Hepatocyte (in vitro differentiated cells): Measurements from ENCODE around the gene FANCM.

Source experiments
- EZH2 ChIP-seq: fragments of 200-600 bp; sonication (generic); IDR thresholded peaks from 2 replicates; pipeline ENCODE4 v1.6.1; 2016; ENCODE audit warnings: antibody characterized with exemption, mild to moderate bottlenecking, borderline replicate concordance
- EZH2phosphoT487 ChIP-seq: fragments of 200-600 bp; sonication (generic); IDR thresholded peaks from one replicate; pipeline ENCODE4 v1.6.1; 2018; ENCODE audit warnings: antibody characterized with exemption, mild to moderate bottlenecking, low read depth, moderate library complexity; ENCODE audit not compliant: unreplicated experiment, severe bottlenecking
- TF ChIP-seq, protein P1 (sequence below): fragments of 200-600 bp; sonication (generic); IDR thresholded peaks from 2 replicates; pipeline ENCODE4 v1.5.1; 2016; ENCODE audit warnings: antibody characterized with exemption, mild to moderate bottlenecking; ENCODE audit not compliant: poor library complexity

- TF ChIP-seq, protein P1, sequence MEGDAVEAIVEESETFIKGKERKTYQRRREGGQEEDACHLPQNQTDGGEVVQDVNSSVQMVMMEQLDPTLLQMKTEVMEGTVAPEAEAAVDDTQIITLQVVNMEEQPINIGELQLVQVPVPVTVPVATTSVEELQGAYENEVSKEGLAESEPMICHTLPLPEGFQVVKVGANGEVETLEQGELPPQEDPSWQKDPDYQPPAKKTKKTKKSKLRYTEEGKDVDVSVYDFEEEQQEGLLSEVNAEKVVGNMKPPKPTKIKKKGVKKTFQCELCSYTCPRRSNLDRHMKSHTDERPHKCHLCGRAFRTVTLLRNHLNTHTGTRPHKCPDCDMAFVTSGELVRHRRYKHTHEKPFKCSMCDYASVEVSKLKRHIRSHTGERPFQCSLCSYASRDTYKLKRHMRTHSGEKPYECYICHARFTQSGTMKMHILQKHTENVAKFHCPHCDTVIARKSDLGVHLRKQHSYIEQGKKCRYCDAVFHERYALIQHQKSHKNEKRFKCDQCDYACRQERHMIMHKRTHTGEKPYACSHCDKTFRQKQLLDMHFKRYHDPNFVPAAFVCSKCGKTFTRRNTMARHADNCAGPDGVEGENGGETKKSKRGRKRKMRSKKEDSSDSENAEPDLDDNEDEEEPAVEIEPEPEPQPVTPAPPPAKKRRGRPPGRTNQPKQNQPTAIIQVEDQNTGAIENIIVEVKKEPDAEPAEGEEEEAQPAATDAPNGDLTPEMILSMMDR, result no peak
- TF ChIP-seq EZH2phosphoT487 (no peak), EZH2 (no peak)
These were observed 111.7 kb downstream of the FANCM start for GRCh38 chr14:45247427-45247826.
